GM21447 (cell line): ENCODE data around the gene RAET1E.
"Not testable (repeated sequence)": the region's sequence is repeated elsewhere in the genome, so short reads cannot be mapped to it uniquely, and the experiment has no call there.

Experiments
- ATAC-seq: cut with Tn5 transposase; IDR thresholded peaks from one replicate; pipeline ENCODE4 v1.9.1; 2021; ENCODE audit not compliant: unreplicated experiment

The RAET1E gene

GRCh38 chr6:149929422-149929821 is 31.5 kb upstream of the RAET1E start:
- no peak for ATAC-seq

- not testable (repeated sequence) for ATAC-seq
Measured at GRCh38 chr6:149927025-149927424, 29.1 kb upstream of the RAET1E start.

- peak; percentile 58 for ATAC-seq
Measured at GRCh38 chr6:149925974-149926777, 28.3 kb upstream of the RAET1E start.

GRCh38 chr6:149925253-149925973 is 27.5 kb upstream of the RAET1E start:
- ATAC-seq = no peak

- ATAC-seq = no peak
Measured at GRCh38 chr6:149924933-149925252, 27.0 kb upstream of the RAET1E start.

- no peak for ATAC-seq
Measured at GRCh38 chr6:149924206-149924932, 26.5 kb upstream of the RAET1E start.

- ATAC-seq = no peak
Measured at GRCh38 chr6:149923327-149923986, 25.5 kb upstream of the RAET1E start.

- ATAC-seq = no peak
Measured at GRCh38 chr6:149922642-149923326, 24.9 kb upstream of the RAET1E start, which contains the start of gene RAET1G. RAET1G (minus strand) TSS chr6:149923121; CDS start chr6:149923010, 111 bp downstream.

- not testable (repeated sequence) for ATAC-seq
Measured at GRCh38 chr6:149922091-149922490, 24.2 kb upstream of the RAET1E start.

- no peak for ATAC-seq
Measured at GRCh38 chr6:149921361-149921760, 23.4 kb upstream of the RAET1E start.

- ATAC-seq = no peak
Measured at GRCh38 chr6:149919834-149920225, 21.9 kb upstream of the RAET1E start.

GRCh38 chr6:149919126-149919833 is 21.4 kb upstream of the RAET1E start:
- not testable (repeated sequence) for ATAC-seq

GRCh38 chr6:149918151-149918905 is 20.4 kb upstream of the RAET1E start:
- no peak for ATAC-seq

- ATAC-seq = no peak
Measured at GRCh38 chr6:149917679-149918078, 19.8 kb upstream of the RAET1E start.

GRCh38 chr6:149915970-149916865 is 18.3 kb upstream of the RAET1E start:
- ATAC-seq = no peak

GRCh38 chr6:149913540-149914240 is 15.8 kb upstream of the RAET1E start:
- no peak for ATAC-seq

- ATAC-seq = no peak
Measured at GRCh38 chr6:149913085-149913484, 15.2 kb upstream of the RAET1E start.

GRCh38 chr6:149912680-149913079 is 14.8 kb upstream of the RAET1E start:
- ATAC-seq = not testable (repeated sequence)
